HepG2 (cell line): ENCODE measurements around the gene GATA1. TPM values are rescaled to one million over a fixed set of nuclear protein-coding genes. Genes with fewer than 3 reads are reported as not detected.

Source experiments
- ATAC-seq: fragments of 200-7000 bp; cut with Tn5 transposase; 3 replicates; pipeline ENCODE4 v1.9.1; 2020; ENCODE audit warnings: mild to moderate bottlenecking, moderate library complexity
- BruUV-seq: library from RNA; stranded (reverse); fragments of 400-500 nt; replicated peaks from 2 replicates; lab custom pipeline; 2021; lab: Mats Ljungman, UMichigan
- CTCF ChIA-PET: fragments of 300-600 bp; formaldehyde crosslinking; extraction: SDS; loops from one replicate; lab custom pipeline; 2021; ENCODE audit warnings: low total read pairs, inconsistent platforms, low intra/inter-chr PET ratio; lab: Yijun Ruan, JAX
- POLR2A ChIA-PET: fragments of 350-600 bp; sonication (Branson Sonifier 250); formaldehyde crosslinking; loops from one replicate; lab custom pipeline; 2020; ENCODE audit warnings: antibody characterized with exemption, inconsistent platforms; lab: Yijun Ruan, JAX
- DNase-seq: peaks from one replicate; pipeline ENCODE4 v3.0.0-alpha.2; 2015; ENCODE audit warnings: low spot score
- FAIRE-seq: peaks from 3 replicates; lab custom pipeline; 2011; peaks lifted over from hg19 to GRCh38; lab: Jason Lieb, UNC
- H2AFZ ChIP-seq: one replicate; pipeline ENCODE4 v1.6.1; 2011; ENCODE audit warnings: low read length, inconsistent platforms
- H3K27ac ChIP-seq: fragments of 300-600 bp; 3 replicates; pipeline ENCODE4 v1.8.0; 2011; ENCODE audit warnings: mixed run types, mild to moderate bottlenecking, mixed read lengths, low read length, inconsistent platforms; ENCODE audit not compliant: insufficient read depth; ENCODE audit errors: extremely low read length
- H3K27me3 ChIP-seq, 2 experiments: fragments of 200-600 bp in 1 of 2; 2 replicates in 1 of 2; 3 replicates in 1 of 2; pipeline versions ENCODE4 v1.6.0 to v1.8.0; 2011; ENCODE audit warnings: low read length in 2 of 2, mild to moderate bottlenecking in 2 of 2, moderate library complexity in 2 of 2, inconsistent platforms in 1 of 2; ENCODE audit not compliant: insufficient read depth in 2 of 2, control insufficient read depth in 1 of 2
- H3K36me3 ChIP-seq, 2 experiments: fragments of 200-600 bp in 1 of 2; replicated peaks in 1 of 2; 2 replicates in 1 of 2; 3 replicates in 1 of 2; pipeline versions ENCODE4 v1.5.1 to v1.8.0; 2011; ENCODE audit warnings: low read length in 2 of 2, inconsistent platforms in 1 of 2; ENCODE audit not compliant: insufficient read depth in 2 of 2, control insufficient read depth in 1 of 2
- H3K4me1 ChIP-seq: 2 replicates; pipeline ENCODE4 v1.5.1; 2012; ENCODE audit warnings: low read length, inconsistent platforms; ENCODE audit not compliant: insufficient read depth
- H3K4me2 ChIP-seq: 2 replicates; pipeline ENCODE4 v1.6.0; 2011; ENCODE audit warnings: low read depth, low read length, inconsistent platforms
- H3K4me3 ChIP-seq, 3 experiments: fragments of 200-600 bp in 1 of 3; sonication (generic), shearing (Covaris generic) in 1 of 3; replicated peaks in 1 of 3; 2 replicates each; pipeline ENCODE4 v1.5.1; 2011 to 2016; ENCODE audit warnings: low read length in 3 of 3, inconsistent platforms in 2 of 3, low read depth in 2 of 3, mild to moderate bottlenecking in 2 of 3, control low read depth in 1 of 3, mixed read lengths in 1 of 3; ENCODE audit not compliant: insufficient read depth in 1 of 3
- H3K79me2 ChIP-seq: one replicate; pipeline ENCODE4 v1.6.1; 2011; ENCODE audit warnings: low read length, inconsistent platforms; ENCODE audit not compliant: insufficient read depth
- H3K9ac ChIP-seq: 2 replicates; pipeline ENCODE4 v1.6.0; 2011; ENCODE audit warnings: mild to moderate bottlenecking, low read depth, low read length, inconsistent platforms; ENCODE audit not compliant: insufficient read depth
- H3K9me3 ChIP-seq: 2 replicates; pipeline ENCODE4 v1.5.1; 2012; ENCODE audit warnings: mild to moderate bottlenecking, low read length
- H4K20me1 ChIP-seq: 2 replicates; pipeline ENCODE4 v1.6.0; 2011; ENCODE audit warnings: inconsistent platforms, mild to moderate bottlenecking, low read length, moderate library complexity; ENCODE audit not compliant: insufficient read depth
- BORCS8-MEF2B ChIP-seq: sonication (generic); formaldehyde crosslinking; IDR thresholded peaks from 2 replicates; pipeline ENCODE4 v1.8.0; 2022; ENCODE audit warnings: mild to moderate bottlenecking, missing genetic modification reagents
- BRCA1 ChIP-seq: sonication (generic); formaldehyde crosslinking; IDR thresholded peaks from 2 replicates; pipeline ENCODE4 v1.4.0; 2020; ENCODE audit warnings: missing genetic modification reagents
- EHMT2 ChIP-seq: fragments of 200-600 bp; sonication (generic); IDR thresholded peaks from 2 replicates; pipeline ENCODE4 v1.7.0; 2017; ENCODE audit warnings: antibody characterized with exemption, low read depth, low read length, borderline replicate concordance
- RELA ChIP-seq: sonication (generic); formaldehyde crosslinking; IDR thresholded peaks from 2 replicates; pipeline ENCODE4 v1.4.0; 2020; ENCODE audit warnings: missing genetic modification reagents
- SMYD3 ChIP-seq: sonication (generic); formaldehyde crosslinking; IDR thresholded peaks from 2 replicates; pipeline ENCODE4 v1.8.1; 2023; ENCODE audit warnings: mild to moderate bottlenecking, missing genetic modification reagents
- ZKSCAN5 ChIP-seq: sonication (generic); formaldehyde crosslinking; IDR thresholded peaks from 2 replicates; pipeline ENCODE4 v1.5.1; 2020; ENCODE audit warnings: mild to moderate bottlenecking, missing genetic modification reagents
- ZNF567 ChIP-seq: sonication (generic); formaldehyde crosslinking; IDR thresholded peaks from 2 replicates; pipeline ENCODE4 v1.8.1; 2023; ENCODE audit warnings: mild to moderate bottlenecking, missing genetic modification reagents, borderline replicate concordance
- ZNF619 ChIP-seq: sonication (generic); formaldehyde crosslinking; IDR thresholded peaks from 2 replicates; pipeline ENCODE4 v1.4.0; 2020; ENCODE audit warnings: mild to moderate bottlenecking, missing genetic modification reagents
- ZUFSP ChIP-seq: sonication (generic); formaldehyde crosslinking; IDR thresholded peaks from 2 replicates; pipeline ENCODE4 v1.9.0; 2021; ENCODE audit warnings: missing genetic modification reagents, mild to moderate bottlenecking, borderline replicate concordance
- ZZZ3 ChIP-seq: sonication (generic); formaldehyde crosslinking; IDR thresholded peaks from 2 replicates; pipeline ENCODE4 v1.4.0; 2020; ENCODE audit warnings: missing genetic modification reagents, mild to moderate bottlenecking, borderline replicate concordance
- WGBS: methylation state at CpG from one replicate; pipeline ENCODE4 v1.1.6; 2017; ENCODE audit warnings: low lambda C conversion rate; 5-methylcytosine and 5-hydroxymethylcytosine counted together
- in situ Hi-C: cut with HindIII; loops from 2 replicates; pipeline ENCODE4 v1.10.0; 2017; ENCODE audit warnings: low pct_unique_long_range_greater_than_20kb; ENCODE audit not compliant: extremely low pct_ligation_motif_present
- intact Hi-C: fragments of 100-400 bp; cut with micrococcal nuclease; formaldehyde crosslinking; loops from one replicate; pipeline ENCODE4 v1.10.0; 2022; ENCODE audit not compliant: unreplicated experiment
- polyA plus RNA-seq, 8 experiments: library from polyadenylated mRNA; depleted of rRNA in 3 of 8; stranded (reverse) in 7 of 8; unstranded in 1 of 8; fragments of >200 nt; fragmentation: Illumina TruSeq in 4 of 8; extraction: Trizol in 4 of 8; gene quantifications; 2 replicates each; pipeline versions ENCODE4 v1.2.1 to v1.2.3, GENCODE V29; 2011 to 2016; ENCODE audit warnings: low read depth in 4 of 8, missing spikeins in 1 of 8, mixed read lengths in 1 of 8; ENCODE audit not compliant: insufficient read depth in 1 of 8
- total RNA-seq, 5 experiments: library from RNA; depleted of rRNA; stranded (reverse); fragments of >200 nt; fragmentation: Illumina TruSeq; extraction: Trizol; gene quantifications; 2 replicates each; pipeline ENCODE4 v1.2.3, GENCODE V29; 2016; ENCODE audit warnings: low read depth in 1 of 5
- TF ChIP-seq, protein P1 (sequence below): IDR thresholded peaks from 2 replicates; pipeline ENCODE4 v1.6.1; 2016; ENCODE audit warnings: low read depth, missing genetic modification reagents, missing compliant biosample characterization
- TF ChIP-seq, protein P2 (sequence below): sonication (generic); formaldehyde crosslinking; IDR thresholded peaks from 2 replicates; pipeline ENCODE4 v1.4.0; 2020; ENCODE audit warnings: missing genetic modification reagents
- TF ChIP-seq, protein P3 (sequence below): sonication (generic); formaldehyde crosslinking; IDR thresholded peaks from 2 replicates; pipeline ENCODE4 v1.4.0; 2020; ENCODE audit warnings: missing genetic modification reagents, borderline replicate concordance

Gene GATA1
- total and polyA plus RNA-seq, 2 of the 13 experiments (the other 11 are each of a cell fraction or from before 2014, with no cell fraction given) = 0.13 TPM; not detected in 1

GRCh38 chrX:48813644-48814043 lies 27.3 kb downstream of the GATA1 start:
- DNase-seq (no peak), FAIRE-seq (no peak), ATAC-seq (no peak)
- Histone ChIP-seq H3K27me3 (no peaks in the 10 kb centered on the region), H3K36me3 (peaks cover 1 to 13% of the 10 kb centered on the region in 2 experiments; a peak in 2 of 5 replicates), H3K4me1 (no peaks in the 10 kb centered on the region), H3K4me2 (no peak overlapping the region), H3K9ac (no peak overlapping the region), H3K79me2 (no peaks in the 10 kb centered on the region), H3K27ac (no peak overlapping the region), H4K20me1 (no peaks in the 10 kb centered on the region), H3K9me3 (no peaks in the 10 kb centered on the region), H2AFZ (no peak overlapping the region), H3K4me3 (no peak overlapping the region)
- ChIA-PET POLR2A (no interaction called here), CTCF (no interaction called here)
- intact Hi-C loops = no loop called here
- BruUV-seq = no TSS peak
- 98% methylated on average over 8 of the region's 8 CpGs for WGBS
- in situ Hi-C loops = no loop called here
- TF ChIP-seq, protein P1, sequence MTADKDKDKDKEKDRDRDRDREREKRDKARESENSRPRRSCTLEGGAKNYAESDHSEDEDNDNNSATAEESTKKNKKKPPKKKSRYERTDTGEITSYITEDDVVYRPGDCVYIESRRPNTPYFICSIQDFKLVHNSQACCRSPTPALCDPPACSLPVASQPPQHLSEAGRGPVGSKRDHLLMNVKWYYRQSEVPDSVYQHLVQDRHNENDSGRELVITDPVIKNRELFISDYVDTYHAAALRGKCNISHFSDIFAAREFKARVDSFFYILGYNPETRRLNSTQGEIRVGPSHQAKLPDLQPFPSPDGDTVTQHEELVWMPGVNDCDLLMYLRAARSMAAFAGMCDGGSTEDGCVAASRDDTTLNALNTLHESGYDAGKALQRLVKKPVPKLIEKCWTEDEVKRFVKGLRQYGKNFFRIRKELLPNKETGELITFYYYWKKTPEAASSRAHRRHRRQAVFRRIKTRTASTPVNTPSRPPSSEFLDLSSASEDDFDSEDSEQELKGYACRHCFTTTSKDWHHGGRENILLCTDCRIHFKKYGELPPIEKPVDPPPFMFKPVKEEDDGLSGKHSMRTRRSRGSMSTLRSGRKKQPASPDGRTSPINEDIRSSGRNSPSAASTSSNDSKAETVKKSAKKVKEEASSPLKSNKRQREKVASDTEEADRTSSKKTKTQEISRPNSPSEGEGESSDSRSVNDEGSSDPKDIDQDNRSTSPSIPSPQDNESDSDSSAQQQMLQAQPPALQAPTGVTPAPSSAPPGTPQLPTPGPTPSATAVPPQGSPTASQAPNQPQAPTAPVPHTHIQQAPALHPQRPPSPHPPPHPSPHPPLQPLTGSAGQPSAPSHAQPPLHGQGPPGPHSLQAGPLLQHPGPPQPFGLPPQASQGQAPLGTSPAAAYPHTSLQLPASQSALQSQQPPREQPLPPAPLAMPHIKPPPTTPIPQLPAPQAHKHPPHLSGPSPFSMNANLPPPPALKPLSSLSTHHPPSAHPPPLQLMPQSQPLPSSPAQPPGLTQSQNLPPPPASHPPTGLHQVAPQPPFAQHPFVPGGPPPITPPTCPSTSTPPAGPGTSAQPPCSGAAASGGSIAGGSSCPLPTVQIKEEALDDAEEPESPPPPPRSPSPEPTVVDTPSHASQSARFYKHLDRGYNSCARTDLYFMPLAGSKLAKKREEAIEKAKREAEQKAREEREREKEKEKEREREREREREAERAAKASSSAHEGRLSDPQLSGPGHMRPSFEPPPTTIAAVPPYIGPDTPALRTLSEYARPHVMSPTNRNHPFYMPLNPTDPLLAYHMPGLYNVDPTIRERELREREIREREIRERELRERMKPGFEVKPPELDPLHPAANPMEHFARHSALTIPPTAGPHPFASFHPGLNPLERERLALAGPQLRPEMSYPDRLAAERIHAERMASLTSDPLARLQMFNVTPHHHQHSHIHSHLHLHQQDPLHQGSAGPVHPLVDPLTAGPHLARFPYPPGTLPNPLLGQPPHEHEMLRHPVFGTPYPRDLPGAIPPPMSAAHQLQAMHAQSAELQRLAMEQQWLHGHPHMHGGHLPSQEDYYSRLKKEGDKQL (CRISPR knock-in tag) = no peak
- TF ChIP-seq, protein P2, sequence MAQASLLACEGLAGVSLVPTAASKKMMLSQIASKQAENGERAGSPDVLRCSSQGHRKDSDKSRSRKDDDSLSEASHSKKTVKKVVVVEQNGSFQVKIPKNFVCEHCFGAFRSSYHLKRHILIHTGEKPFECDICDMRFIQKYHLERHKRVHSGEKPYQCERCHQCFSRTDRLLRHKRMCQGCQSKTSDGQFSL (CRISPR knock-in tag) = no peak
- TF ChIP-seq EHMT2 (no peak), BRCA1 (CRISPR knock-in tag) (no peak), ZZZ3 (CRISPR knock-in tag) (no peak), RELA (CRISPR knock-in tag) (no peak), SMYD3 (no peak), ZUFSP (no peak), ZNF619 (CRISPR knock-in tag) (no peak), ZKSCAN5 (CRISPR knock-in tag) (no peak), ZNF567 (CRISPR knock-in tag) (no peak), BORCS8-MEF2B (CRISPR knock-in tag) (no peak)
- TF ChIP-seq, protein P3, sequence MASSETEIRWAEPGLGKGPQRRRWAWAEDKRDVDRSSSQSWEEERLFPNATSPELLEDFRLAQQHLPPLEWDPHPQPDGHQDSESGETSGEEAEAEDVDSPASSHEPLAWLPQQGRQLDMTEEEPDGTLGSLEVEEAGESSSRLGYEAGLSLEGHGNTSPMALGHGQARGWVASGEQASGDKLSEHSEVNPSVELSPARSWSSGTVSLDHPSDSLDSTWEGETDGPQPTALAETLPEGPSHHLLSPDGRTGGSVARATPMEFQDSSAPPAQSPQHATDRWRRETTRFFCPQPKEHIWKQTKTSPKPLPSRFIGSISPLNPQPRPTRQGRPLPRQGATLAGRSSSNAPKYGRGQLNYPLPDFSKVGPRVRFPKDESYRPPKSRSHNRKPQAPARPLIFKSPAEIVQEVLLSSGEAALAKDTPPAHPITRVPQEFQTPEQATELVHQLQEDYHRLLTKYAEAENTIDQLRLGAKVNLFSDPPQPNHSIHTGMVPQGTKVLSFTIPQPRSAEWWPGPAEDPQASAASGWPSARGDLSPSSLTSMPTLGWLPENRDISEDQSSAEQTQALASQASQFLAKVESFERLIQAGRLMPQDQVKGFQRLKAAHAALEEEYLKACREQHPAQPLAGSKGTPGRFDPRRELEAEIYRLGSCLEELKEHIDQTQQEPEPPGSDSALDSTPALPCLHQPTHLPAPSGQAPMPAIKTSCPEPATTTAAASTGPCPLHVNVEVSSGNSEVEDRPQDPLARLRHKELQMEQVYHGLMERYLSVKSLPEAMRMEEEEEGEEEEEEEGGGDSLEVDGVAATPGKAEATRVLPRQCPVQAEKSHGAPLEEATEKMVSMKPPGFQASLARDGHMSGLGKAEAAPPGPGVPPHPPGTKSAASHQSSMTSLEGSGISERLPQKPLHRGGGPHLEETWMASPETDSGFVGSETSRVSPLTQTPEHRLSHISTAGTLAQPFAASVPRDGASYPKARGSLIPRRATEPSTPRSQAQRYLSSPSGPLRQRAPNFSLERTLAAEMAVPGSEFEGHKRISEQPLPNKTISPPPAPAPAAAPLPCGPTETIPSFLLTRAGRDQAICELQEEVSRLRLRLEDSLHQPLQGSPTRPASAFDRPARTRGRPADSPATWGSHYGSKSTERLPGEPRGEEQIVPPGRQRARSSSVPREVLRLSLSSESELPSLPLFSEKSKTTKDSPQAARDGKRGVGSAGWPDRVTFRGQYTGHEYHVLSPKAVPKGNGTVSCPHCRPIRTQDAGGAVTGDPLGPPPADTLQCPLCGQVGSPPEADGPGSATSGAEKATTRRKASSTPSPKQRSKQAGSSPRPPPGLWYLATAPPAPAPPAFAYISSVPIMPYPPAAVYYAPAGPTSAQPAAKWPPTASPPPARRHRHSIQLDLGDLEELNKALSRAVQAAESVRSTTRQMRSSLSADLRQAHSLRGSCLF (CRISPR knock-in tag) = no peak
